ENCODE data around the gene ANGPTL7. TPM values are rescaled to one million over a fixed set of nuclear protein-coding genes. Genes with fewer than 3 reads are reported as not detected.

The ANGPTL7 gene
- total RNA-seq, 4 donors from 2014 or later: 0.55 to 1.00 (median 0.79) TPM; not detected in 1

DNA sequence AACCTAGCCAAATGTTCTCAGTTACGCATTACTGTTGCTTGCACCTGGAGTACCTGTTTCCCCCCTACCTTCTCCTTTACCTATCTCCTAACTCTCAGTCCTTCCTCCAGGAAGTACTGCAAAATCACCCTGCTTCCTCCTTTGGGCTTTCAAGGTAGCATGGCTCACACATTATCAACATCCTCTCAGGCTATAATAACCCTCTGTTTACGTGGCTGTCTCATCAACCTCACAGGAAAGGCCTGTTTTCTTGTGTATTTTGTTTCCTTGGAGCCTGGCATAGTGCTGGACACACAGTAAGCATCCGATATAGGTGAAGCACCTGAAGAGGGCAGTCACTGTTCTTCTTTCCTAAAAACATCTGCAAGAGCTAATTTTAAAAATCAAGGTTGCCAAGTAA, 32.7 kb upstream of the ANGPTL7 start:
- no peaks in the 10 kb centered on the region for H3K9me3 ChIP-seq
- in situ Hi-C loops (cut with MboI; ENCODE audit: low pct_ligation_motif_present in 1 of 4, low pct_unique_long_range_greater_than_20kb in 1 of 4, low sequenced_read_pairs in 3 of 4): no loop called here
- TF ChIP-seq POLR2AphosphoS5 (IDR thresholded peaks at IDR 0.05): no peak
- no peak for TF ChIP-seq POLR2A (IDR thresholded peaks at IDR 0.05)
- no peak for TF ChIP-seq EP300 (IDR thresholded peaks at IDR 0.05; ENCODE audit: low read depth)
- TF ChIP-seq, protein P1, sequence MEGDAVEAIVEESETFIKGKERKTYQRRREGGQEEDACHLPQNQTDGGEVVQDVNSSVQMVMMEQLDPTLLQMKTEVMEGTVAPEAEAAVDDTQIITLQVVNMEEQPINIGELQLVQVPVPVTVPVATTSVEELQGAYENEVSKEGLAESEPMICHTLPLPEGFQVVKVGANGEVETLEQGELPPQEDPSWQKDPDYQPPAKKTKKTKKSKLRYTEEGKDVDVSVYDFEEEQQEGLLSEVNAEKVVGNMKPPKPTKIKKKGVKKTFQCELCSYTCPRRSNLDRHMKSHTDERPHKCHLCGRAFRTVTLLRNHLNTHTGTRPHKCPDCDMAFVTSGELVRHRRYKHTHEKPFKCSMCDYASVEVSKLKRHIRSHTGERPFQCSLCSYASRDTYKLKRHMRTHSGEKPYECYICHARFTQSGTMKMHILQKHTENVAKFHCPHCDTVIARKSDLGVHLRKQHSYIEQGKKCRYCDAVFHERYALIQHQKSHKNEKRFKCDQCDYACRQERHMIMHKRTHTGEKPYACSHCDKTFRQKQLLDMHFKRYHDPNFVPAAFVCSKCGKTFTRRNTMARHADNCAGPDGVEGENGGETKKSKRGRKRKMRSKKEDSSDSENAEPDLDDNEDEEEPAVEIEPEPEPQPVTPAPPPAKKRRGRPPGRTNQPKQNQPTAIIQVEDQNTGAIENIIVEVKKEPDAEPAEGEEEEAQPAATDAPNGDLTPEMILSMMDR (IDR thresholded peaks at IDR 0.05): no peak
- intact Hi-C loops (cut with DNase I; ENCODE audit: low total_unique reads): no loop called here
- no peak overlapping the region for H3K4me3 ChIP-seq
- H3K27me3 ChIP-seq: no peaks in the 10 kb centered on the region
- no peak for DNase-seq
- 56 to 71% methylated on average over 2 to 3 of the region's 3 CpGs for WGBS, 2 donors (ENCODE audit: low coverage in 1 of 2)
- no peak overlapping the region for H3K27ac ChIP-seq
- H3K4me1 ChIP-seq: peaks cover 0 to 8% (median 0%) of the 10 kb centered on the region in 4 donors
- peaks cover 0 to 25% (median 9%) of the 10 kb centered on the region in 4 donors for H3K36me3 ChIP-seq

DNA sequence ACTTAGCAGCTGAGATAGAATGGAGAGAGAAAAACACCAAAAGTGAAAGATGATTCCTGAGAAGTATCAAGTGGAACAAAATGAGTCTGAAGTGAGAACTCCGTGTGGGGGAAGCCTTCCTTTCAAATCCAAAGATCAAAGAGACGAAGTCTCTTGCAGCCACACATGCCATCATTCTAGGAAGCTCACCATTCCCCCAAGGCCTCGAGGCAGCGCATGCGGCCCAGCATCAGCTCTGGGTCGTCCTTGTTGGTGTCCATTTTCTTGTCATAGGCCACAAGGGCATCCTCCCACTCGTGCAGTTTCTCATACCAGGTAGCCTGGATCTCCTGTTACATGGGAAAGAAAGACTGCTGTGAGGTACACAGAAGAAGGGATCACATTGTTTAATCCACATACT, 32.2 kb upstream of the ANGPTL7 start:
- no peak overlapping the region for H3K27ac ChIP-seq
- 82 to 90% methylated on average over 5 to 7 of the region's 7 CpGs for WGBS, 2 donors (ENCODE audit: low coverage in 1 of 2)
- DNase-seq: no peak
- H3K4me1 ChIP-seq: peaks cover 0 to 8% (median 0%) of the 10 kb centered on the region in 4 donors
- H3K27me3 ChIP-seq: no peaks in the 10 kb centered on the region
- intact Hi-C loops (cut with DNase I; ENCODE audit: low total_unique reads) (no loop called here), in situ Hi-C loops (cut with MboI; ENCODE audit: low pct_ligation_motif_present in 1 of 4, low pct_unique_long_range_greater_than_20kb in 1 of 4, low sequenced_read_pairs in 3 of 4) (no loop called here)
- peaks cover 0 to 25% (median 7%) of the 10 kb centered on the region in 4 donors for H3K36me3 ChIP-seq
- H3K4me3 ChIP-seq: no peak overlapping the region
- TF ChIP-seq POLR2A (IDR thresholded peaks at IDR 0.05) (no peak), POLR2AphosphoS5 (IDR thresholded peaks at IDR 0.05) (no peak), EP300 (IDR thresholded peaks at IDR 0.05; ENCODE audit: low read depth) (no peak)
- TF ChIP-seq, protein P1 (IDR thresholded peaks at IDR 0.05): no peak
- no peaks in the 10 kb centered on the region for H3K9me3 ChIP-seq

DNA sequence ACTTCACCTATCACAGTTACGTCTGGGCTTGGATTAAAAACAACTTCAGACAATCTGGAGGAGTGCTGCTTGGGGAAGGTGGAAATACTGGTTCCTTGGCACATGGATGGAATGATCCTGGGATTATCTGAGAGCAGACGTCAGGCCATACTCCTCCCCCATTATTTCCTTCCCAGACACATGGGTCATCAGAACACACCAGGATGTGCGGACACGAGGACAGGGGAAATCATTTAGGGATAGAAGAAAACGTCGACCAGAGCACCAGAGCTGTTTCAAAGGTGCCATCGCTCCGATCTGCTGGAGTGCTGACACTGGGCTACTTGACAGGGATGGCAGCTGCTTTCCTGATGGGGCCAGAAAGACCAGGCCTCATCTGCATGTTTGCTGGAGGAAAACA, 31.8 kb upstream of the ANGPTL7 start:
- TF ChIP-seq, protein P1 (IDR thresholded peaks at IDR 0.05): no peak
- TF ChIP-seq POLR2A (IDR thresholded peaks at IDR 0.05) (no peak), EP300 (IDR thresholded peaks at IDR 0.05; ENCODE audit: low read depth) (no peak), POLR2AphosphoS5 (IDR thresholded peaks at IDR 0.05) (no peak)
- Histone ChIP-seq H3K4me3 (no peak overlapping the region), H3K36me3 (peaks cover 0 to 25% (median 6%) of the 10 kb centered on the region in 4 donors), H3K27me3 (no peaks in the 10 kb centered on the region), H3K27ac (no peak overlapping the region), H3K4me1 (peaks cover 0 to 8% (median 0%) of the 10 kb centered on the region in 4 donors), H3K9me3 (no peaks in the 10 kb centered on the region)
- in situ Hi-C loops (cut with MboI; ENCODE audit: low pct_ligation_motif_present in 1 of 4, low pct_unique_long_range_greater_than_20kb in 1 of 4, low sequenced_read_pairs in 3 of 4) (no loop called here), intact Hi-C loops (cut with DNase I; ENCODE audit: low total_unique reads) (no loop called here)
- no peak for DNase-seq
- WGBS, 2 donors (ENCODE audit: low coverage in 1 of 2): 74 to 100% methylated on average over 2 to 8 of the region's 8 CpGs

DNA sequence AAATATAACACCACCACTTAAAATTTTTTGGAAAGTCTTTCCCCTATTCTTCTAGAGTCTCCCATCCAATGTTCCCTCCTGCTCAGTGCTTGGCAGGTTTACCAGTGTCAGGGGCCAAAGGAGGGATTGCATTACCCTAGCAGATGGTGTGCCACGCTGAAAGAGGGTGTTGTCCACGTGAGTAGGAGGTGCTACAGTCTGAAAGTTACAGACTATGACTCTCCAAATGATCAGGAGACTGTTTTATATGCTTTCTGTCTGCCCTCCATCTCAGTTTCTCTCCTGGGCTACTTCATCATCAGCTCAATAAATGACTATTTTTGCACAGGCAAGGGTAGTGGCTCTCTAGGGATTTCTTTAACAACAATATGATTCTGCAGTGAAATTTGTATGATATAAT, 31.3 kb upstream of the ANGPTL7 start:
- Histone ChIP-seq H3K4me3 (no peak overlapping the region), H3K36me3 (peaks cover 0 to 22% (median 3%) of the 10 kb centered on the region in 4 donors), H3K27me3 (no peaks in the 10 kb centered on the region), H3K9me3 (no peaks in the 10 kb centered on the region), H3K4me1 (peaks cover 0 to 8% (median 0%) of the 10 kb centered on the region in 4 donors), H3K27ac (peak overlapping the region in 1 of 4 donors; percentile 1)
- in situ Hi-C loops (cut with MboI; ENCODE audit: low pct_ligation_motif_present in 1 of 4, low pct_unique_long_range_greater_than_20kb in 1 of 4, low sequenced_read_pairs in 3 of 4): no loop called here
- 26% methylated on average over 2 of the region's 2 CpGs; no CpG with 5 or more reads in 1 of the 2 donors for WGBS, 2 donors (ENCODE audit: low coverage in 1 of 2)
- no peak for TF ChIP-seq EP300 (IDR thresholded peaks at IDR 0.05; ENCODE audit: low read depth)
- no peak for TF ChIP-seq POLR2A (IDR thresholded peaks at IDR 0.05)
- TF ChIP-seq, protein P1 (IDR thresholded peaks at IDR 0.05): no peak
- no peak for TF ChIP-seq POLR2AphosphoS5 (IDR thresholded peaks at IDR 0.05)
- intact Hi-C loops (cut with DNase I; ENCODE audit: low total_unique reads): no loop called here
- no peak for DNase-seq

Data from transverse colon (tissue), 4 donors.